ENCODE measurements around the gene SRL. TPM values are rescaled to one million over a fixed set of nuclear protein-coding genes. Genes with fewer than 3 reads are reported as not detected.
"Not testable (repeated sequence)": the region's sequence is repeated elsewhere in the genome, so short reads cannot be mapped to it uniquely, and the experiment has no call there.

SRL gene
- total and polyA plus RNA-seq, 4 donors = 0.31 to 3.2 (median 1.5) TPM

DNA sequence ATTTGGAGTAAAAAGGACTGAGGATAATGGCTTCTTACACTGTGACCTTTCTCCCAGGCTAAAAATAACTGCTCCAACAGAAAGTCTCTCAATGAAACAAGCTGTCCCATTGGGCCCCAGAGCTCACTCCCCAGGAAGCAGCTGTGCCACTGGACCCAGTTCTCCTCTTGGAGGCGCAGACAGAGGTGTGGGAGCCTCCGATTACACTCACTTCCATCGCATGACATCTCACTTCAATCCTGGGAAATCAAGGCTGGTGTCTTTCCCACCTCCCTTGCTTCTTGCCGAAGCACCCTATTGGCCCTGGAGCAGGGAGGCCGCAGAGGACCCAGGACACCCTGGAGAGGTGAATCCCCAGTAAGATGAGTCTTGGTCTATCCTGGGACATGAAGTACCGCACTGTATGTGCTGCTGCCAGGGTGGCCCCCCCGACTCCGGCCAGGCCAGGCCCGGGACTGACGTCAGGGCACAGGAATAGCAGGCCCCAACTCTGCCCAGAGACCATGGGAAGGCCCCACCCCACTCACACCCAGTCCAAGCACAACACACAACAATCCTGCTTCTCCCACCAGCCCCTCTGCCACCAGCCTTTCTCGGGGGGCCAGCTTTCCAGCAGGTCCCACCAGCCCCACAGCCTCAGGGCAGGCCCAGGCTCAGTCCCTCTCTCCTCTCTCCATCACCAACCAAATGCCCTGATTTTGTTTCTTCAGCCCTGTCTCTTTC lies 29.5 kb downstream of the SRL start:
- DNase-seq = peak; percentile 80 to 93
- ATAC-seq (ENCODE audit: low FRiP score) = peak; percentile 89
- intact Hi-C loops (cut with DNase I) = no loop called here
- Histone ChIP-seq H3K4me1 (ENCODE audit: control insufficient read depth in 1 of 2, insufficient read depth in 2 of 2, low read length in 2 of 2) (peaks cover 0 to 2% of the 10 kb centered on the region in 2 donors), H3K4me3 (ENCODE audit: low read length in 2 of 2) (no peak overlapping the region), H3K27ac (ENCODE audit: low read depth in 1 of 2, low read length in 2 of 2) (peak overlapping the region; percentile 69 to 83), H3K36me3 (ENCODE audit: control insufficient read depth in 1 of 2, insufficient read depth in 2 of 2, low read length in 1 of 2) (no peaks in the 10 kb centered on the region), H3K9me3 (ENCODE audit: control insufficient read depth, low read length) (no peaks in the 10 kb centered on the region), H3K27me3 (ENCODE audit: control insufficient read depth in 1 of 2, insufficient read depth in 2 of 2, low read length in 1 of 2) (no peaks in the 10 kb centered on the region)
- WGBS, 2 donors = 21 to 22% methylated on average over 11 of the region's 11 CpGs

- H3K9me3 ChIP-seq (ENCODE audit: control insufficient read depth, low read length) = not testable (repeated sequence)
These were observed 30.3 kb downstream of the SRL start for GRCh38 chr16:4211445-4212210.

DNA sequence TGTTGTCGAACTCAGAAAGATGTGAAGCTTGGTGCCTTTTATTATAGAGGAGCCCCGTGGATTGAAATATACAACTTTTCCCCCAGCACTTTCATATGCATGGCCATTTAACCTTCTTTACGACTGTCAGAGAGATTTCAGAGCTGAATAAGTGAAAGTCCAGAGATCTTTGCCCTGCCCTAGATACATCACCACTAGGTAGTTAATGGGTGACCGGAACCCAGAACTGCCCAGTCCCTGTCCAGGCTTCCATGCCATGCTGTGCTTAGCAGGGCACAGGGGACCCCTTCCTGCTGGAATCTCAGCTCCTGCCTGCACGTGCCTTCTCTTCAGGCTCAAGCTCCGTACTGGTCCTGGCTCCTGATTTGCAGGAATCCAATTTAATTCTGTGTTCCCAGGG lies 32.2 kb downstream of the SRL start:
- intact Hi-C loops (cut with DNase I) = loop anchor here in 1 of 2 donors (10.0 kb wide), 1 partner anchor 195 kb away; no protein-coding TSS in a partner anchor
- ATAC-seq (ENCODE audit: low FRiP score) (no peak), DNase-seq (no peak)
- H3K9me3 ChIP-seq (ENCODE audit: control insufficient read depth, low read length) = no peaks in the 10 kb centered on the region
- WGBS, 2 donors = 52 to 62% methylated on average over 6 of the region's 6 CpGs
- H3K4me1 ChIP-seq (ENCODE audit: control insufficient read depth in 1 of 2, insufficient read depth in 2 of 2, low read length in 2 of 2) = peaks cover 0 to 2% of the 10 kb centered on the region in 2 donors
- no peaks in the 10 kb centered on the region for H3K36me3 ChIP-seq (ENCODE audit: control insufficient read depth in 1 of 2, insufficient read depth in 2 of 2, low read length in 1 of 2)
- no peaks in the 10 kb centered on the region for H3K27me3 ChIP-seq (ENCODE audit: control insufficient read depth in 1 of 2, insufficient read depth in 2 of 2, low read length in 1 of 2)
- no peak overlapping the region for H3K4me3 ChIP-seq (ENCODE audit: low read length in 2 of 2)
- H3K27ac ChIP-seq (ENCODE audit: low read depth in 1 of 2, low read length in 2 of 2) = no peak overlapping the region

More at GRCh38 chr16:4211445-4212210, 30.3 kb downstream of the SRL start:
- DNase-seq; H3K36me3 ChIP-seq (ENCODE audit: control insufficient read depth in 1 of 2, insufficient read depth in 2 of 2, low read length in 1 of 2); H3K27me3 ChIP-seq (ENCODE audit: control insufficient read depth in 1 of 2, insufficient read depth in 2 of 2, low read length in 1 of 2); ATAC-seq (ENCODE audit: low FRiP score); H3K4me3 ChIP-seq (ENCODE audit: low read length in 2 of 2); H3K4me1 ChIP-seq (ENCODE audit: control insufficient read depth in 1 of 2, insufficient read depth in 2 of 2, low read length in 2 of 2); intact Hi-C loops (cut with DNase I): not testable (repeated sequence)
- peak overlapping the region in 1 of 2 donors; percentile 69 for H3K27ac ChIP-seq (ENCODE audit: low read depth in 1 of 2, low read length in 2 of 2)
- 94 to 96% methylated on average over 22 of the region's 22 CpGs for WGBS, 2 donors

DNA sequence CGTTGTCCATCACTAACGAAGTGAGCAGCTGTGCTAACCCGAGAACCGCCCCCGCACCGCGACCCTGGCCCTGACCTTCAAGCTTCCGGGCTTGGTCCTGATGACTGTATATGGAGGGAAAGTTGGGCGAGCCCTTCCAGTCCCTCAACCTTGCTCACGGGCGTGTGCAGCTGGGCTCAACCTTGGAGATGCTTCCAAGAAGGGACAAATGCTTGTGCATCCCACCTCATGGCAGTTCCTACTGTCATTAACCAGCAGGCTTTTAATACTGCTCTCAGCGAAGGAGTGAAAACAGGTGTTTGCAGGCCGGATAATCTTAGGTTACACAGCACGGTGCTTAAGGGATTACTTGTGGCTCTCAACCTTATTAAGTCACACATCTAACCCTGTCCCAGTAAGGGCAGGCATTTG lies 33.5 kb downstream of the SRL start:
- H3K4me3 ChIP-seq (ENCODE audit: low read length in 2 of 2) = no peak overlapping the region
- no peak for ATAC-seq (ENCODE audit: low FRiP score)
- no peaks in the 10 kb centered on the region for H3K27me3 ChIP-seq (ENCODE audit: control insufficient read depth in 1 of 2, insufficient read depth in 2 of 2, low read length in 1 of 2)
- H3K9me3 ChIP-seq (ENCODE audit: control insufficient read depth, low read length) = no peaks in the 10 kb centered on the region
- no peak overlapping the region for H3K27ac ChIP-seq (ENCODE audit: low read depth in 1 of 2, low read length in 2 of 2)
- DNase-seq = no peak
- intact Hi-C loops (cut with DNase I) = loop anchor here in 1 of 2 donors (10.0 kb wide), 1 partner anchor 196 kb away; no protein-coding TSS in a partner anchor
- 87 to 94% methylated on average over 14 of the region's 14 CpGs for WGBS, 2 donors
- no peaks in the 10 kb centered on the region for H3K4me1 ChIP-seq (ENCODE audit: control insufficient read depth in 1 of 2, insufficient read depth in 2 of 2, low read length in 2 of 2)
- H3K36me3 ChIP-seq (ENCODE audit: control insufficient read depth in 1 of 2, insufficient read depth in 2 of 2, low read length in 1 of 2) = no peaks in the 10 kb centered on the region

DNA sequence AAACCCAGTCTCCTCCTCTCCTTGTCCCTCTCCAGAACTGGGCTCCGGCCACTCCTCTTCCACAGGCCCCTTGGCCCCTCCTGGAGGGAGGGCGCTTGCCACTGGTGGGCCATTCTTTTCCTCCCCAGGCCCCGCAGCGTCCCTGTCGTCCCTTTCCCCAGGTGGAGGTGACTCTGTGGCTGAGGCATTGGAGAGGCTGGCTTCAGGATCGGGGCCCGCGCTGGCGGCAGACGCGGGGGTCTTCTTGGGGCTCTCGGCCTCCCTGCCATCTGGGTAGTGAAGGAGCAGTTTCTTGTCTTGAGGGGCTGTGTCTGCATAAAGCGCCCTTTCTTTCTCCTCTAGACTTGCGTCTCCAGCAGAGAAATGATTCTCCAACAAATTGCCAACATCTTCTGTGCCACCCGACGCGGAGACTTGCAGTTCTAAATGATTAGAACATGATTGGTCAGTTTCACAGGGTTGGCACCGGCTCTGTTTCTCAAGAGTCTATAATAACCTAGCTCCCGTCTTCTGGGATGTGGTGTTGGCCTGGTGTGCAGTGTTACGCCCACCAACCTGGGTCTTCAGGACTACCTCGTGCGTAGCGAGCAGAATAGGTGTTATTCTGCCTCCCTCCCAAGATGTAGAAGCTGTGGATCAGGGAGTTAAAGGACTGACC lies 34.1 kb downstream of the SRL start:
- WGBS, 2 donors = 91 to 97% methylated on average over 23 of the region's 23 CpGs
- no peak overlapping the region for H3K4me3 ChIP-seq (ENCODE audit: low read length in 2 of 2)
- intact Hi-C loops (cut with DNase I) = loop anchor here in 1 of 2 donors (10.0 kb wide), 1 partner anchor 197 kb away; no protein-coding TSS in a partner anchor
- H3K36me3 ChIP-seq (ENCODE audit: control insufficient read depth in 1 of 2, insufficient read depth in 2 of 2, low read length in 1 of 2) = no peaks in the 10 kb centered on the region
- no peak for ATAC-seq (ENCODE audit: low FRiP score)
- no peak overlapping the region for H3K27ac ChIP-seq (ENCODE audit: low read depth in 1 of 2, low read length in 2 of 2)
- H3K9me3 ChIP-seq (ENCODE audit: control insufficient read depth, low read length) = no peaks in the 10 kb centered on the region
- DNase-seq = no peak
- no peaks in the 10 kb centered on the region for H3K27me3 ChIP-seq (ENCODE audit: control insufficient read depth in 1 of 2, insufficient read depth in 2 of 2, low read length in 1 of 2)
- H3K4me1 ChIP-seq (ENCODE audit: control insufficient read depth in 1 of 2, insufficient read depth in 2 of 2, low read length in 2 of 2) = no peaks in the 10 kb centered on the region

- Histone ChIP-seq H3K36me3 (ENCODE audit: control insufficient read depth in 1 of 2, insufficient read depth in 2 of 2, low read length in 1 of 2) (no peaks in the 10 kb centered on the region), H3K27ac (ENCODE audit: low read depth in 1 of 2, low read length in 2 of 2) (no peak overlapping the region), H3K4me1 (ENCODE audit: control insufficient read depth in 1 of 2, insufficient read depth in 2 of 2, low read length in 2 of 2) (no peaks in the 10 kb centered on the region), H3K9me3 (ENCODE audit: control insufficient read depth, low read length) (no peaks in the 10 kb centered on the region), H3K27me3 (ENCODE audit: control insufficient read depth in 1 of 2, insufficient read depth in 2 of 2, low read length in 1 of 2) (no peaks in the 10 kb centered on the region), H3K4me3 (ENCODE audit: low read length in 2 of 2) (no peak overlapping the region)
- WGBS, 2 donors = 80% methylated on average over 14 of the region's 14 CpGs
- ATAC-seq (ENCODE audit: low FRiP score) = no peak
- no peak for DNase-seq
- intact Hi-C loops (cut with DNase I) = loop anchor here in 1 of 2 donors (10.0 kb wide), 1 partner anchor 198 kb away; no protein-coding TSS in a partner anchor
These were observed 34.7 kb downstream of the SRL start for GRCh38 chr16:4207229-4207628.

- Histone ChIP-seq H3K4me3 (ENCODE audit: low read length in 2 of 2) (no peak overlapping the region), H3K27ac (ENCODE audit: low read depth in 1 of 2, low read length in 2 of 2) (no peak overlapping the region), H3K27me3 (ENCODE audit: control insufficient read depth in 1 of 2, insufficient read depth in 2 of 2, low read length in 1 of 2) (no peaks in the 10 kb centered on the region), H3K36me3 (ENCODE audit: control insufficient read depth in 1 of 2, insufficient read depth in 2 of 2, low read length in 1 of 2) (no peaks in the 10 kb centered on the region), H3K9me3 (ENCODE audit: control insufficient read depth, low read length) (no peaks in the 10 kb centered on the region), H3K4me1 (ENCODE audit: control insufficient read depth in 1 of 2, insufficient read depth in 2 of 2, low read length in 2 of 2) (no peaks in the 10 kb centered on the region)
- DNase-seq = no peak
- no peak for ATAC-seq (ENCODE audit: low FRiP score)
- intact Hi-C loops (cut with DNase I) = loop anchor here in 1 of 2 donors (10.0 kb wide), 1 partner anchor 198 kb away; no protein-coding TSS in a partner anchor
- WGBS, 2 donors = 85 to 92% methylated on average over 10 of the region's 10 CpGs
These were observed 35.2 kb downstream of the SRL start for GRCh38 chr16:4206680-4207079.

DNA sequence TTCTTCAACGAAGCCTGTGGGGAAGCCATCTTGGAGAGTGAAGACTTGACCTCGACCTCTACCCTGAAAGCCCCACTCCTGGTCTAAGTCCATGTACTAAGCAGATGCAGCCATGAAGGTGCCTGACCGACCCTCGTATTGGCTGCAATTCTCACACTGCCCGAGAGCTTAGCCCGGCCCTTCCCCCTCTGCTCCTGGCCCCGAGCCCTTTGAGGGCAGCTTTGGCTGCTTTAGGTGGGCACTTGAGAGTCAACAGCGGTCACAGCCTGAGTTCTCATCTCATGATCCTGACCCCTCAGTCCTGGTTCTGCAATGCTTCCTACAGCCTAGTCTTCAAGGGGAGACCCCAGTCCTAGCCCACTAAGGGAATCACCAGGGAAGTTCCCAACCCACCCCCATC lies 35.9 kb downstream of the SRL start:
- H3K27me3 ChIP-seq (ENCODE audit: control insufficient read depth in 1 of 2, insufficient read depth in 2 of 2, low read length in 1 of 2) = no peaks in the 10 kb centered on the region
- H3K36me3 ChIP-seq (ENCODE audit: control insufficient read depth in 1 of 2, insufficient read depth in 2 of 2, low read length in 1 of 2) = no peaks in the 10 kb centered on the region
- no peaks in the 10 kb centered on the region for H3K9me3 ChIP-seq (ENCODE audit: control insufficient read depth, low read length)
- intact Hi-C loops (cut with DNase I) = loop anchor here in 1 of 2 donors (10.0 kb wide), 1 partner anchor 199 kb away; no protein-coding TSS in a partner anchor
- ATAC-seq (ENCODE audit: low FRiP score) = no peak
- H3K4me1 ChIP-seq (ENCODE audit: control insufficient read depth in 1 of 2, insufficient read depth in 2 of 2, low read length in 2 of 2) = no peaks in the 10 kb centered on the region
- WGBS, 2 donors = 87% methylated on average over 8 of the region's 8 CpGs
- no peak overlapping the region for H3K4me3 ChIP-seq (ENCODE audit: low read length in 2 of 2)
- no peak overlapping the region for H3K27ac ChIP-seq (ENCODE audit: low read depth in 1 of 2, low read length in 2 of 2)
- no peak for DNase-seq
